GM19397 (cell line): ENCODE data around the gene CASZ1.

Experiments
- ATAC-seq: cut with Tn5 transposase; IDR thresholded peaks from one replicate; pipeline ENCODE4 v1.9.1; 2021; ENCODE audit warnings: mild to moderate bottlenecking, moderate library complexity; ENCODE audit not compliant: unreplicated experiment

The CASZ1 gene

GRCh38 chr1:10823000-10823401 lies 26.6 kb upstream of the CASZ1 start:
- no peak for ATAC-seq

GRCh38 chr1:10821388-10821787 lies 24.9 kb upstream of the CASZ1 start:
- no peak for ATAC-seq

GRCh38 chr1:10820422-10820821 lies 24.0 kb upstream of the CASZ1 start:
- ATAC-seq, result no peak

DNA sequence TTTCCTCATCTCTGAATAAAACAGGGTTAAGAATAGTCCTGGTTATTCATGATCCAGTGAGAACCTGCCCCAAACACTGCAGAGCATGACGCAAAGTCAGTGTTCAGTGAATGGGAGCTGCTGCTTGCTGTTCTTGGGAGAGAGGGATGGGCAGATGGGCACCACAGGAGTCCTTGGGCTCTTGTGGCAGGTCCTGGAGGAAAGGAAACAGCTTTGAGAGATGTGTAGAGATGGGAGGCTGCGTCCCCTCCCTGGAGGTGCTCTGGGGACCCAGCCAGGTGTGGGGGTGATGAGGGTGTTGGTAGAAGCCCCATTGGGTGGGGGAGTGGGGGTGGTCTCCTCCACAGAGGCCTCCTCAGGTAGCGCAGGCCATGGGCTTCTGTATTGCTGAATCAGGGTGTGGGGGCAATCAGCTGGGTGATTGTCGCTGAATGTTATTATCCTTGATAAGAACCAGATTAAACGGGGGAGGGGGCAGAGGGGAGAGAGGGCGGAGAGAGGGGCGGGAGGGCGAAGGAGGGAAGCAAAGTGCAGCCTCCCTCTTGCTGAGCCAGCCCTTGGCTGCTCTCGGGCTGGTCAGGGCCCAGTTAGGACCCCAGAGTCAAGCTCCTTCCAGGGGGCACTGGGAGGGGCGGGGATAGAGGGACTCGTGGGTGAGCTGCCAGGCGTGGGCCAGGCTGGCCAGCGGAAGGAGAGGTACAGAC lies 22.9 kb upstream of the CASZ1 start:
- ATAC-seq, result no peak

- ATAC-seq, result no peak
These were observed 22.1 kb upstream of the CASZ1 start for GRCh38 chr1:10818262-10819197.

DNA sequence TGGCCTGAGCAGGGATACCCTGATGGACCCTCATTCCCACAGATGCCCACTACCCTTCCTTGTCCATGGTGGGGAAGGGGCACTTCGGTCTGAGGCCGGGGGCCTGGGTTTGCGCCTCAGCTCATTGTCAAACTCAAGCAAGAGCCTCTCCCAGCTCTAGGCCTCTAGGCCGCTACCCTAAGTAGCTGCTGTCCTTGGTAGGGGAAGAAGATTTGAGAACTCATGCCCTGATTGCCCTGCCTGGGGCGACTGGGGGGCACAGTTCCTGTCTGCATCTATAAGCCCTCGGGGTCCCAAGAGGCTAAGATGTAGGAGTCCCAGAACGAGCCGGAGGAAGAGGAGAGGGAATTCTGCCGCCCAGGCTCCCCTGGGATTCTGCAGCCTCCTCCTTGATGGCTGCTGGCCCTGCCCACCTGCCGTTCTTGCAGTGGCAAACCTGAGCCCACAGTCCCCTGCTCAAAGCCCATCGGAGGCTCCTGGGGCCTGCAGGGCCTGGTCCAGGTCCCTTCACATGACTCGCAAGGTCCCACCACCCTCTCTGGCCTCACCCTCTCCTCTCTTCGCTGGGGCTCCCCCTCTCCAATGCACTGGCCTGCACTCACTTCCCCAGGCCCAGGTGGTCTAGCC lies 20.4 kb upstream of the CASZ1 start:
- ATAC-seq, result no peak

DNA sequence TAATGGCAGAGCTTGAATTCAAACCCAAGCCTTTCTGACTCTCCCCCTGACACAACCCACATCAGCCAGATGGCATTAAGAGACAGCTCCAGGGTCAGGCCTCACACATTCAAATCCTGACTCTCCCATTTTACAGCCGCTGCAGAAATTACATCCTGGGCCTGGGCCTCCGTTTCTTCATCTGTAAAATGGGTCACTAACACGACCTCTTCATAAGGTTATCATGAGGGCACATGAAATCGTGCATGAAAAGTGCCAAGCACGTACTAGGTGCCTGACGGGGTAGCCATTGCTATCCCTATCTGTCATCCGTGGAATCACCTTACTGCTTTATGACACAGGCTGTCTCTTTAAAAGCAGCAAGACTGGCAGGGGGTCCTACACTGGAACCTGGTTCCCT lies 19.8 kb upstream of the CASZ1 start:
- ATAC-seq, result no peak

- ATAC-seq, result no peak
These were observed 19.4 kb upstream of the CASZ1 start for GRCh38 chr1:10815858-10816195.

DNA sequence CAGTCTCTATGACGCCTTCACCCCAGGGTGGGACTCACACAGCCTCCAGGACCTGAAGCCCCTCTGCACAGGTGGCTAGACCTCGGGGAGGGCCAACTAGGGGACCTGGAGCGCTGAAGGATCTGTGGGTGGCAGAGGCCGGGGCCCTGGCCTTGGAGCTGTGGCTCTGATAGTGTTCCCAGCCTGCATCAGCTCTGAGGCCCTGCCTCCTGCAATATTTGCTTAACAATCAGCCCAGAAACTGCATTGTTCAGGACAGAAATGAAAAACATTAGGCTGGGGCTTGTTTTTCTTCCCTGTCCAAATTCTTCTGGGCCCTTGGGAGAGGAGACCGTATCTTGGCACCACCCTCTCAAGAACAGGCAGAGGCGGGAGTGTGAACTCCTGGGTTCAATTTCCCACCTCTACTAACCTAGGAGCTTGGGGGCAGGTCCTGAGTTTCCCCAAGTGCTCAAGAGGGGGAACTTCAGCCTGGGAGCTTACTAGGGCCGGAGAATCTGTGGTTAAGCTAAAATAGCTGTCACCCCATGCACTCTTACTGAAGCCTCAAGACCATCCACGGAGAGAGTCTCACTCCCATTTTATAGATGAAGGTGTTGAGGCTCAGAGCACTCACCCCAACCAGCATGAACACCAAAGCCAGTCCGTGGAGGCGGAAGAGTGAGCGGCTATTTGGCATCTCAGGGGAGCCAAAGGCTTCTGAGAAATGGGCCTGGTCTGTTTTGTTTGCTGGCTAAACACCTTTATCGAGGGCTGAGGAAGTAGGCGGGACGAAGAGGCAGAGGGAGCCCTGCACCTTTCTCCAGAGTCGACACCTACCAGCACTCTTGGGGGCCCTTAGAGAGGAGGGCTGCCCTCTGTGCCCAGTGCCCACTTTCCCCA lies 18.8 kb upstream of the CASZ1 start:
- no peak for ATAC-seq

- ATAC-seq, result no peak
These were observed 17.9 kb upstream of the CASZ1 start for GRCh38 chr1:10814312-10814711.

DNA sequence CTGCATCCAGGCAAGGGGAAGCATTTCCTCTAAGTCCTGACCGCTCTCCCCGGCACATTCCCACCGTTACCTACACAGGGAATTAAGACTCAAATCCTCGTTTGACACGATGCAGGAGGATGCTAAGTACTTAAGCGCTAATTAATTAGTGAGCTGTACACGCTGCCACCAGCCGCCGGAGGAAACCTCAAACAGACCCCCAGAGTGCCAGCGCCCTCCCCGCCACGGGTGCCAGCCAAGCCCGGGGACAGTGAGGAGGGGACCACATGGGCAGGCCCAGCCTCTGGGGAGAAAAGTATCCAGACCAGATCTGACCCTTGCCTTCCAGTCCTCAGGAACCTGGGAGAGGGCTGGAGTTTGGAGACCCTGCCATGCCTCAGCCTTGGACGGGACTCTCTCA lies 17.4 kb upstream of the CASZ1 start:
- no peak for ATAC-seq

- no peak for ATAC-seq
These were observed 16.0 kb upstream of the CASZ1 start for GRCh38 chr1:10812387-10812915.

DNA sequence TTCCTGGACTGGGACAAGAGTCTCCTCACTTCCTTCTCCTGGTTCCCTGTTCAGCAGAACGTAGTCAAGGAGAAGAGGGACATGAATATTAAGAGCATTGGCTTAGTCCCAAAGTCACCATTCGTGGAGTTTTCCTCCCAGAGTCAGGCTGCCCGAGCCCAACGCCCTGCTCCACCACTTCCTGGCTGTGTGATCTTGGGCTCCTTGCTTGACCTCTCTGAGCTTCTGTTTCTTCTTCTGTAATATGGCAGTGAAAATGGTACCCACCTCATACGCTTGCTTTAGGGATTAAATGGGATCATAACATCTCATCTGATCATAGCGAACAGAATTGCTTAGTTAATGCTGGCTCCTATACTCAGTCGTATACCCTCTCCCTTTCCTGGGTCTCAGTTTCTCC lies 12.0 kb upstream of the CASZ1 start:
- no peak for ATAC-seq

GRCh38 chr1:10806966-10807365 lies 10.5 kb upstream of the CASZ1 start:
- ATAC-seq, result no peak

GRCh38 chr1:10803971-10804820 lies 7.8 kb upstream of the CASZ1 start:
- no peak for ATAC-seq

DNA sequence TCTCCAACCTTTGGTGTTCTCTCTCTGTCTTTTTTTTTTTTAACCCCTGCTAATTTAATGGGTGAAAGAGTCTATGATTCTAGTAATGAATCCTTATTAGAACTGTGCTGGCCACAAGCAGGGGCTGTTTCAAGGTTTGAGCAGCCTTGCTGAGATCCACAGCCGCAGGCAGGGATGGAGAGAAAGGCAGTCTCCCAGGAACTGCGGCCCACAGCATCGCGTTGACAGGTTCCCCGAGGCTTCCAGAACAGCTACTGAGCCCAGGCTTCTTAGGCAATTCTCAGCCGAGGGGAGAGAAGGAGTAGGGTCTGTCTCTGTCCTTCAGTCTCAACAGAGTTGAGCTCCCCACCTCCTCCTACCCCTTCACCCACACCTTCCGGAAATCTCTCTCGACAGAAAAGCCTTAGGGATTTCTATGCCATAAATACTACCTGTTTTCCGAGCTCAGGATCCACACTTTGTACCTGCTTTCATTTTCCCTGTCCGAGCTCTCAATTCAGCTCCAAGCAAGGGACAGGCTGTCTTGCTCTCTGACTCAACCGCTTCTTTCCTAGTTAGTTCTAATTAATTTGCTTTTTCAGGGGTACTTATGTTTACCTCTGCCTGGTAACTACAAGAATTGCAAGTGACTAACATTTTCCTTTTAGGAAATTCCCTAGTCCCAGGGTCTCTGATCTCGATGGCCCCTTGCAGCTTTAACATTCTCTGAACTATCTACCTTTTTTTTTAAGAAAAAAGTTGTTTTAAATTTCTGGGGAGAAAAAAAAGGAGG lies 6.7 kb upstream of the CASZ1 start:
- no peak for ATAC-seq

DNA sequence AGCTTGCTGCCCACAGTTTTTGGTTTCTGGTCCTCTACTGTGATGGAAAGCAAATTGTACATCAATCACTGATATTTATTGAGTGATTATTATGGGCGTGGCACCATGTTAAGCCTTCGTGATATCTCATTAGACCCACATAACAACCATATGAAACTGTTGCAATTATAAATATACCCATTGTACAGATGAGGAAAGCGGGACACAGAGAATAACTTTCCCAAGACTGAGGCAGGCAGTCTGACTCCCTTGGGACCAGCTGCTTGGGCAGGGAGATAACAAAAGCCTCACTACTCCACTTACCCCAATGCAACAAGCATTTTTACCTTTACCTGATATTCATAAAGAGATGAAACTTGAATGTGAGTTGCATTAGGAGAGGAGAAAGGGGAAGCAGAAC lies 4.3 kb upstream of the CASZ1 start:
- no peak for ATAC-seq

- ATAC-seq, result no peak
These were observed 3.3 kb upstream of the CASZ1 start for GRCh38 chr1:10799726-10800125.
